ENCODE results near the gene MAP1LC3A.

MAP1LC3A gene

GRCh38 chr20:34577061-34577460, 18.5 kb downstream of the MAP1LC3A start:
- no peak for DNase-seq (ENCODE audit: low spot score)

GRCh38 chr20:34578025-34578424, 19.5 kb downstream of the MAP1LC3A start:
- no peak for DNase-seq (ENCODE audit: low spot score)

- DNase-seq (ENCODE audit: low spot score): no peak
Observed at GRCh38 chr20:34578521-34578920, 20.0 kb downstream of the MAP1LC3A start.

- no peak for DNase-seq (ENCODE audit: low spot score)
Observed at GRCh38 chr20:34579191-34579978, 20.9 kb downstream of the MAP1LC3A start.

- DNase-seq (ENCODE audit: low spot score): peak; percentile 47
Observed at GRCh38 chr20:34579979-34580940, 21.7 kb downstream of the MAP1LC3A start.

GRCh38 chr20:34581341-34582184, 23.0 kb downstream of the MAP1LC3A start:
- no peak for DNase-seq (ENCODE audit: low spot score)

- no peak for DNase-seq (ENCODE audit: low spot score)
Observed at GRCh38 chr20:34582221-34582620, 23.7 kb downstream of the MAP1LC3A start.

GRCh38 chr20:34582911-34583310, 24.4 kb downstream of the MAP1LC3A start:
- DNase-seq (ENCODE audit: low spot score): no peak

GRCh38 chr20:34583544-34583943, 25.0 kb downstream of the MAP1LC3A start:
- DNase-seq (ENCODE audit: low spot score): no peak

- no peak for DNase-seq (ENCODE audit: low spot score)
Observed at GRCh38 chr20:34585019-34585418, 26.5 kb downstream of the MAP1LC3A start.

- no peak for DNase-seq (ENCODE audit: low spot score)
Observed at GRCh38 chr20:34586488-34587163, 28.1 kb downstream of the MAP1LC3A start.

- no peak for DNase-seq (ENCODE audit: low spot score)
Observed at GRCh38 chr20:34595377-34596184, 37.1 kb downstream of the MAP1LC3A start.

GRCh38 chr20:34600892-34601653, 42.6 kb downstream of the MAP1LC3A start:
- no peak for DNase-seq (ENCODE audit: low spot score)

- no peak for DNase-seq (ENCODE audit: low spot score)
Observed at GRCh38 chr20:34604980-34605788, 46.7 kb downstream of the MAP1LC3A start.

GRCh38 chr20:34607066-34607465, 48.5 kb downstream of the MAP1LC3A start:
- DNase-seq (ENCODE audit: low spot score): no peak

Measured in germinal center (tissue), 1 donor.